COLO668 (cell line): ENCODE results near the gene MOB1A.
A peak's percentile ranks its signal among the peaks of the same experiment; 100 is the strongest.
"Not testable (repeated sequence)": the region's sequence is repeated elsewhere in the genome, so short reads cannot be mapped to it uniquely, and the experiment has no call there.

Experiments
- DNase-seq: peaks from one replicate; lab custom pipeline; 2025; ENCODE audit not compliant: unreplicated experiment; lab: John Stamatoyannopoulos, UW

Gene MOB1A

GRCh38 chr2:74199275-74199701 lies 20.6 kb upstream of the MOB1A start:
- peak; percentile 32 for DNase-seq

- peak; percentile 95 for DNase-seq
Observed at GRCh38 chr2:74198461-74199274, 20.0 kb upstream of the MOB1A start, which contains the start of gene MTHFD2. MTHFD2 (plus strand) TSS chr2:74198615; CDS start chr2:74198642, 27 bp downstream.

DNA sequence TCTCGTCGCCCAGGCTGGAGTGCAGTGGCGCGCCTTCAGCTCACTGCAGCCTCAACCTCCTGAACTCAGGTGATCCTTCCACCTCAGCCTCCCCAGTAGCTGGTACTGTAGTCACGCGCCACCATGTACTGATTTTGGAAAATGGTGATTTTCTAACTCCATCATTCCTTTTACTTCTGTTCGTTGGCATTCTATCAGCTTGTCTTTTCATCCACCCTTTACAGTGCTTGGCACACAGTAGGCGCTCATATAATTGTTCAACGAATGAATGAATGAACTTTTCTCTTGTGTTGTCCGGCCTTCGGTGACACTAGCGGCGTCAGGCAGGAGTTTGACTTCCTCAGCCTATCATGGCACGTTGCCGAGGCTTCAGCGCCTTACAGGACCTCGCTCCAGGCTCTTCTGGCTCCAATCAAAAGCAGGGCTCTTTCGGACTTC lies 19.4 kb upstream of the MOB1A start:
- no peak for DNase-seq

- no peak for DNase-seq
Observed at GRCh38 chr2:74197049-74197448, 18.4 kb upstream of the MOB1A start.

- DNase-seq, result no peak
Observed at GRCh38 chr2:74194799-74195198, 16.1 kb upstream of the MOB1A start.

DNA sequence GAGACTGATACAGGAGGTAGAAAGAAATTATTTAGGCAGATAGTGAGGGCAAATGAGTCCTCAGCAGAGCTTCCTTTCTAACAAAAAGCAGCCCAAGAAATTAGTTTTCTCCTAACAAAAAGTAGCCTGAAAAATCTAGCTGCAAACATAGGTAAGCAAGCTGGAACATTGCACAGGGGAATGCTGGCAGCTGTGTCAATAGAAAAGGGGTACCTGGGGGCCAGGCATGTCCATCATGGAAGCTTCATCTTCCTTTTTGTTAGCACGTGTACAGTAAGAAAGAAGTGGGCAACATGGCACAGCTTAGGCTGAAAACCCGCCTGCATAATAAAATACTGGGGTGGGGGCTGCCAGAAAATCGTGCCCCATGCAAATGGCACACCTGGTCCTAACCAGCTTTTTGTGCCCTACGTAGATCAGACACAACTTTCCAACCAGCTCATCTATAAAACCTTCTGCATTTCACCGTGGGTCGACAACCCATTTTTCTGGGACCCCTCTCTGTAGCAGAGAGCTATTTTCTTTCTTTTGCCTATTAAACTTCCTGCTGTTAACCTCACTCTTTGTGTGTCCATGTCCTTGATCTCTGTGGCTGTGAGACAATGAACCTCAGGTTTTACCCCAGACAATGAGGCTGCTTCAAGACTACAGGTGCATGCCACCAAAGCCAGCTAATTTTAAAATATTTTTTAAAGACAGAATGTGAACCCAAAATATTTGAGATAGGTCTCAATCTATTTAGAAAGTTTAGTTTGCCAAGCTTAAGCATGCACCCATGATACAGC lies 13.1 kb upstream of the MOB1A start:
- DNase-seq, result peak; percentile 32

- DNase-seq, result no peak
Observed at GRCh38 chr2:74188696-74189095, 10.0 kb upstream of the MOB1A start.

GRCh38 chr2:74188018-74188601 lies 9.4 kb upstream of the MOB1A start:
- peak; percentile 34 for DNase-seq

- not testable (repeated sequence) for DNase-seq
Observed at GRCh38 chr2:74186706-74187105, 8.0 kb upstream of the MOB1A start.

DNA sequence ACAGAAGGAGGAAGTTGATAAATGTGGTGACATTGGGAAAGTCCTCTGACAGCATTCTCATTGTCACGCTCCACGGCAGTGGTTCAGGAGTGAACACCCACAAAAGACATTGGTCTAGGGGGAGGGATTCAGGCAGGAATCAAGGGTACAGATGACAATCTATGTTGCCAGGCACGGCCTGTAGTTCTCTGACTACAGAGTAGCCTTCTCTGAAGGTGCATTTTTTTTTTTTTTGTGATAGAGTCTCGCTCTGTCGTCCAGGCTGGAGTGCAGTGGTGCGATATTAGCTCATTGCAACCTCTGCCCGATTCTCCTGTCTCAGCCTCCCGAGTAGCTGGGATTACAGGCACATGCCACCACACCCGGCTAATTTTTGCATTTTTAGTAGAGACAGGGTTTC lies 7.4 kb upstream of the MOB1A start:
- no peak for DNase-seq

DNA sequence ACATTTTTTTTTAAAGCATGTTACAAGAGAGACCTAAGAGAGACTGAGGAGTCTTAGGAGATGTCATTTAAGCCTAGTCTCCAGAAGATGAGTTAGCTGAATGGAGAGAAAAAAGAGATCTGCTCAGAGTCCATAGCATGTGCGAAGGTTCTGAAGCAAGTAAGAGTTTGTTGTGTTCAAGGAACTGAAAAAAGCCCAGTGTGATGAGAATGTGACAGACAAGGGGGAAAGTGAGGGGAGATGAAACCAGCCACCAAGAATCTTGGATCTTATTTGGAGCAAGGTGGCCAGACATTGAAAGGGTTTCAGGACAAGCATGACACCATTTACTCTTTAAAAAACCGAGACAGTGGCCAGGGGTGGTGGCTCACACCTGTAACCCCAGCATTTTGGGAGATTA lies 5.2 kb upstream of the MOB1A start:
- no peak for DNase-seq

- DNase-seq, result no peak
Observed at GRCh38 chr2:74181739-74182138, 3.1 kb upstream of the MOB1A start.

- DNase-seq, result no peak
Observed at GRCh38 chr2:74179063-74179865, 585 bp upstream of the MOB1A start.

DNA sequence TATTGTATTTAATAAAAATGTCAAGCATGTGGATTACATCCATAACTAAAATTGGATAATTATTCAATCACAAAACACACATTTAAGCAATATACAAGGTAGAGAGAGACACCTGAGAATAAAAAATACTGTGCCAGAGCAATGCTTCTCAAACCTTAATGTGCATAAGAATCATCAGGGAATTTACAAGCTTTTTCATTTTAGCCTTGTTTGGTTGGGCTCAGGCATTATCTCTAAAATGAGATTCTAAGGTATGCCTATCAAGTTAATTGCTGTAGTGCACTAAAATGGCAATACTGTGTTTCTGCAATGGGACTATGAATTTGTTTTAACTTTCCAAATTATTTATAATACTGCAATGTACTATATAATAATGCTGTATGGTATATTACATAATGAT lies 983 bp downstream of the MOB1A start:
- no peak for DNase-seq

DNA sequence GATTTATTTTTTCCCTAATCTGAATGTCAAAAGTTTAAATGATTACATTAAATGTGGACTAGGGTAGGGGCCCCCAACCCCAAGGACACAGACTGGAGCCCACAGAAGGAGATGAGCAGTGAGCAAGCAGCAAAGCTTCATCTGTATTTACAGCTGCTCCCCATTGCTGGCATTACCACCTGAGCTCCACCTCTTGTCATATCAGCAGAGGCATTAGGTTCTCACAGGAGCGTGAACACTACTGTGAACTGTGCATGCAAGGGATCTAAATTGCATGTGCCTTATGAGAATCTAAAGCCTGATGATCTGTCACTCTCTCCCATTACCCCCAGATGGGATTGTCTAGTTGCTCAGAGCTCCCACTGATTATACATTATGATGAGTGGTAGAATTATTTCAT lies 3.8 kb downstream of the MOB1A start:
- peak; percentile 8 for DNase-seq

DNA sequence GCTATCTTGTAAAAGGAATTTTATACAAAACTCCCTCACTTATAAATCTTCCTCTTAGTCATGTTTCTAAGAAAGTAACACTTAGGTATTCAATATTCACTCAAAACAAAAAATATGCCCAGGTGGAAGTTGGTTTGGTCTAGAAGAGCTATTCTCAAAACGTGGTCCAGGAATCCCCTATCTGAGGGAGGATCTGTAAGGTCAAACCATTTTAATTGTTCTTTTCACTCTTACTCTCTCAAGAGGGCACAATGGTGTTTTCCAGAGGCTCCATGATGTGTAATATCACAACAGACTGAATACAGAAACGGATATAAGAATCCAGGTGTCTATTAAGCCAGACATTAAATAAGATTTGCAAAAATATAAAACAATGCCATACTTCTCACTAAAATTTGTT lies 9.9 kb downstream of the MOB1A start:
- DNase-seq, result no peak

GRCh38 chr2:74164761-74165160 lies 13.9 kb downstream of the MOB1A start:
- DNase-seq, result no peak

GRCh38 chr2:74162951-74163350 lies 15.7 kb downstream of the MOB1A start:
- no peak for DNase-seq

GRCh38 chr2:74155830-74156229 lies 22.8 kb downstream of the MOB1A start:
- DNase-seq, result no peak

GRCh38 chr2:74152954-74153353 lies 25.7 kb downstream of the MOB1A start:
- no peak for DNase-seq
